Measurements from ENCODE around the gene SLC9A3. TPM values are rescaled to one million over a fixed set of nuclear protein-coding genes. Genes with fewer than 3 reads are reported as not detected.
A peak's percentile ranks its signal among the peaks of the same experiment; 100 is the strongest.

The SLC9A3 gene
- total and polyA plus RNA-seq, 8 donors = 0.60 to 1.9 (median 0.95) TPM

DNA sequence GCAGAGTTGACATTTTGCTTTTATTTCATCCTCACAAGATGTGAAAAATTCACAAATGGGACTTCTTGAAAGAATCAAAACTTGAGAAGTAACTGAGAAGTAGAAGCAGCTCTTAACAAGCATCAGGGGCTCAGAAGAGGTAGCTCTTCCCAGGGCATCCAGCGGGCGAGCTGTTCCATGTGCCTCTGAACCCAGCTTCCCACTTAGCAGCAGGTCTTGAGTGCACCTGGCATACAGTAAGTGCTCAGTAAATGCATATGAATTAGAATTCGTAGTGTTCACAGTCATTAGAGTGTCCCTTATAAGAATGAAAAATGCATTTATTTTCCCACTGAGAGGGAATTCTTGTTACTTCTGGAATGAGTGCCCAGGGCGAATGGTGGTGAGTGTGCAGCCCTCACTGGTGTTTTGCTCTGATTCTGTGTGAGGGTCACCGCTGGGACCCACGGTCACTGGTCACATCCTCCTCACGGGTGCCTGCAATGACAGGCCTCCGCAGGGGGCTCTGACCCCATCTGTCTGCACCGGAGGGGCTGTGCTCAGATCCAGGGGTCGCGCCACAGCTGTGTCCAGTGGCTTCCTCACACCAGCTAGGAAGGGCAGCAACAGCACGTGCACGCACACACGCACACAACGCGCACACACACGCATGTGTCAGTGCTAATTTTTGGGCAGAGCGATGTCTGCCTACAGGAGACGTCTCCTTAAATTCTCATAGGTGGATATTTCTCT, 54.3 kb downstream of the SLC9A3 start:
- no peak for ATAC-seq
- intact Hi-C loops (cut with DNase I) = no loop called here
- H3K27me3 ChIP-seq = no peaks in the 10 kb centered on the region
- no peak for FAIRE-seq
- TF ChIP-seq, protein P1, sequence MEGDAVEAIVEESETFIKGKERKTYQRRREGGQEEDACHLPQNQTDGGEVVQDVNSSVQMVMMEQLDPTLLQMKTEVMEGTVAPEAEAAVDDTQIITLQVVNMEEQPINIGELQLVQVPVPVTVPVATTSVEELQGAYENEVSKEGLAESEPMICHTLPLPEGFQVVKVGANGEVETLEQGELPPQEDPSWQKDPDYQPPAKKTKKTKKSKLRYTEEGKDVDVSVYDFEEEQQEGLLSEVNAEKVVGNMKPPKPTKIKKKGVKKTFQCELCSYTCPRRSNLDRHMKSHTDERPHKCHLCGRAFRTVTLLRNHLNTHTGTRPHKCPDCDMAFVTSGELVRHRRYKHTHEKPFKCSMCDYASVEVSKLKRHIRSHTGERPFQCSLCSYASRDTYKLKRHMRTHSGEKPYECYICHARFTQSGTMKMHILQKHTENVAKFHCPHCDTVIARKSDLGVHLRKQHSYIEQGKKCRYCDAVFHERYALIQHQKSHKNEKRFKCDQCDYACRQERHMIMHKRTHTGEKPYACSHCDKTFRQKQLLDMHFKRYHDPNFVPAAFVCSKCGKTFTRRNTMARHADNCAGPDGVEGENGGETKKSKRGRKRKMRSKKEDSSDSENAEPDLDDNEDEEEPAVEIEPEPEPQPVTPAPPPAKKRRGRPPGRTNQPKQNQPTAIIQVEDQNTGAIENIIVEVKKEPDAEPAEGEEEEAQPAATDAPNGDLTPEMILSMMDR (IDR thresholded peaks at IDR 0.05) = no peak
- H3K9me3 ChIP-seq = no peaks in the 10 kb centered on the region
- H3K4me3 ChIP-seq = no peak overlapping the region
- DNase-seq = peak in 3 of 6 donors; percentile 5 to 55 (median 46)
- peaks cover 0 to 9% (median 3%) of the 10 kb centered on the region in 3 donors for H3K4me1 ChIP-seq
- H3K36me3 ChIP-seq = peaks cover 0 to 2% (median 0%) of the 10 kb centered on the region in 3 donors
- 91 to 96% methylated on average over 19 of the region's 19 CpGs for WGBS, 2 donors
- H3K27ac ChIP-seq = no peak overlapping the region

DNA sequence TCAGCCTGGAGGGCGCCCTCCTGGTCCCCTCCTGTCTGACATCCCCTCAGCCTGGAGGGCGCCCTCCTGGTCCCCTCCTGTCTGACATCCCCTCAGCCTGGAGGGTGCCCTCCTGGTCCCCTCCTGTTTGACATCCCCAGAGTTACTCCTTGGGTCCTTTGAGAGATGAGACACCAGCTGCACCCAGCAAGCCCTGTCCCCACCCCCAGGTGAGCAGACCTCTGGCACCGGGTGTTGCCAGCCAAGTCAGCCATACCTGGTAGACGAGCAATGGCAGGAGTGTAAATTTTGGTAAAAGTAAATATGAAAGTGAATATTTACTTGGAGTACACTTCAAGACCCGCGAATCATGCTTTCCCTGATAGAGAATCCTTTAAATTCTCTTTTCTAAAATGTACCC, 55.8 kb downstream of the SLC9A3 start:
- H3K27ac ChIP-seq = no peak overlapping the region
- peak in 2 of 6 donors; percentile 9 to 30 for DNase-seq
- FAIRE-seq = no peak
- intact Hi-C loops (cut with DNase I) = no loop called here
- H3K9me3 ChIP-seq = no peaks in the 10 kb centered on the region
- TF ChIP-seq, protein P1 (IDR thresholded peaks at IDR 0.05) = no peak
- H3K4me3 ChIP-seq = no peak overlapping the region
- H3K36me3 ChIP-seq = peaks cover 0 to 12% (median 0%) of the 10 kb centered on the region in 3 donors
- WGBS, 2 donors = 89 to 92% methylated on average over 5 of the region's 6 CpGs
- no peak for ATAC-seq
- H3K4me1 ChIP-seq = peaks cover 0 to 7% (median 0%) of the 10 kb centered on the region in 3 donors
- H3K27me3 ChIP-seq = no peaks in the 10 kb centered on the region

DNA sequence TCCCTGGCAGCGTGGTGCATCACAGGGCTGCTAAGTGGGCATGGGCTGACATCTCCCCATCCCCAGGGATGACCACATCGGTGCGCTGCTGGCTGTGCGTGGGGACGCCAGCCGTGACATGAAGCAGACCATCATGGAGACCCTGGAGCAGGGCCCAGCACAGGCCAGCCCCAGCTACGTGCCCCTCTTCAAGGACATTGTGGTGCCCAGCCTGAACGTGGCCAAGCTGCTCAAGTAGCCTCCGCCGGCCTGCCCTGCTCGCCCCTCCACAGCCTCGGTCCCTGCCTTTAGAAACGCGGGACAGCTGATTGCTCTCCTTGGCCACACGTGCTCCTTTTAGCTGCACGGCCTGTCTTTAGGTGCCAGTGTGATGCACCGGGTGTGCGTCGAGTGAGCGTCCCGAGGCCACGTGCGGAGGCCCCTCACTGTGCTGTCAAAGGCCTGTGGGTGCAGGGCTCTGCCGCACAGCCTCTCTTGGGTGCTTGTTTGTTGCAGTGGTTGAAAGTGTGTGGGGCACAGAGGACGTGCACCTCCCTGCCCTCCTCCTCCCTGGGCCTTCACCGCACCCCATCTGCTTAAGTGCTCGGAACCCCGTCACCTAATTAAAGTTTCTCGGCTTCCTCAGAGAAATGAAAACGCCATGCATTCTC, 57.5 kb downstream of the SLC9A3 start:
- Histone ChIP-seq H3K36me3 (peaks cover 0 to 28% (median 0%) of the 10 kb centered on the region in 3 donors), H3K27ac (no peak overlapping the region), H3K27me3 (no peaks in the 10 kb centered on the region), H3K9me3 (no peaks in the 10 kb centered on the region), H3K4me3 (no peak overlapping the region), H3K4me1 (peaks cover 0 to 3% (median 0%) of the 10 kb centered on the region in 3 donors)
- FAIRE-seq (no peak), ATAC-seq (no peak), DNase-seq (peak in 4 of 6 donors; percentile 1 to 63 (median 33))
- WGBS, 2 donors = 91 to 96% methylated on average over 29 to 30 of the region's 30 CpGs
- intact Hi-C loops (cut with DNase I) = no loop called here
- TF ChIP-seq, protein P1 (IDR thresholded peaks at IDR 0.05) = no peak

DNA sequence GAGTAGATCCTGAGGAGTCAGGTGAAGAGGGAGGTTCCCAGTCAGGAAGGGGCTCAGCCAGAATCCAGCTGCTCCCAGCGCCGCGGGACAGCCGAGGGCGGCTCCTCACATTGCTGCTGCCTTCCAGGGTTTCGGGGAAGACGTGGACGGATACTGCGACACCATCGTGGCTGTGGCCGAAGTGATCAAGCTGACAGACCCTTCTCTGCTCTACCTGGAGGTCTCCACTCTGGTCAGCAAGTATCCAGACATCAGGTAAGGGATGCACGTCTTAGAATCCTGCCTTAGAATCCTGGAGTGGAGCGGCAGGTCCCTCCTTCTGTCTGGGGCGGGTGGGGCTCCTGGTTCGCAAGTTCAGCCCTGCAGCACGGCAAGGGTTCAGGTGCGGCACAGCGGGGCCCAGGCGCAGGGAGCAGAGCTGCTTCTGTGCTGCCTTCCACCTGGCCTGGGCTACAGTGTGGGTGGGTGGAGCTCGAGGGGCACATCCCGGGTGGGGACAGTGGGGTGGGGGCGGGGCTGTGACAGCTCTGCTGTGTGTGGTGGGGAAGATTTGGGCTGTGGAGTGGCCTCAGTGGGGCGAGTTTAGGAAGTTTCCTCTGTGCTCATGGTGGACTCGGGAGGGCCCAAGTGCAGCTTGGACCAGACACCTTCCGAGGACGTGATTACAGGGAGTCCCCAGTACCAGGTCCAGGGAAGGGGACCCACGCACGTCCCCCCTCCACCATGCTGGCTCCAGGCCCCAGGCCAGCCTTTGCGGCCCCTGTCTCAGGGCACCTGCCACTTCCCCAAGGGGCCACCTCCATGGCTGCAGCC, 58.5 kb downstream of the SLC9A3 start:
- 86 to 92% methylated on average over 28 to 29 of the region's 29 CpGs for WGBS, 2 donors
- FAIRE-seq (no peak), DNase-seq (peak in 4 of 6 donors; percentile 1 to 55 (median 34)), ATAC-seq (no peak)
- intact Hi-C loops (cut with DNase I) = no loop called here
- Histone ChIP-seq H3K4me3 (no peak overlapping the region), H3K36me3 (peaks cover 0 to 30% (median 0%) of the 10 kb centered on the region in 3 donors), H3K27ac (no peak overlapping the region), H3K4me1 (no peaks in the 10 kb centered on the region), H3K27me3 (no peaks in the 10 kb centered on the region), H3K9me3 (no peaks in the 10 kb centered on the region)
- TF ChIP-seq, protein P1 (IDR thresholded peaks at IDR 0.05) = no peak

All from pancreas (tissue), 10 donors.